Endothelial cell of umbilical vein (primary cell): ENCODE measurements around the gene UCKL1. TPM values are rescaled to one million over a fixed set of nuclear protein-coding genes. Genes with fewer than 3 reads are reported as not detected.

Experiments
- BruUV-seq: library from RNA; stranded (reverse); fragments of 400-500 nt; replicated peaks from 2 replicates; lab custom pipeline; 2021; lab: Mats Ljungman, UMichigan
- CTCF ChIA-PET: fragments of 300-600, 350-600 bp; sonication (Branson Sonifier 250); formaldehyde crosslinking; loops from one replicate; lab custom pipeline; 2021; ENCODE audit warnings: antibody characterized with exemption, inconsistent platforms; lab: Charles Lee
- POLR2A ChIA-PET: fragments of 300-600, 350-600 bp; sonication (Branson Sonifier 250); formaldehyde crosslinking; loops from one replicate; lab custom pipeline; 2021; ENCODE audit warnings: antibody characterized with exemption, inconsistent platforms; lab: Charles Lee
- DNase-seq: peaks from one replicate; pipeline ENCODE4 v3.0.0-alpha.2; 2011; ENCODE audit warnings: low read depth, low spot score
- FAIRE-seq: peaks from 2 replicates; lab custom pipeline; 2011; peaks lifted over from hg19 to GRCh38; lab: Jason Lieb, UNC
- H2AFZ ChIP-seq: 2 replicates; pipeline ENCODE4 v1.6.0; 2012; ENCODE audit warnings: low read depth, low read length, control low read depth, inconsistent platforms
- H3K27ac ChIP-seq: 2 replicates; pipeline ENCODE4 v1.5.1; 2011; ENCODE audit warnings: low read depth, mild to moderate bottlenecking, control low read depth, low read length, moderate library complexity; ENCODE audit not compliant: insufficient read depth
- H3K27me3 ChIP-seq, 2 experiments: 2 replicates each; pipeline versions ENCODE4 v1.6.0 to v1.6.1; 2011; ENCODE audit warnings: low read length in 2 of 2, mixed read lengths in 1 of 2; ENCODE audit not compliant: control insufficient read depth in 2 of 2, insufficient read depth in 2 of 2
- H3K36me3 ChIP-seq, 2 experiments: 2 replicates in 1 of 2; 3 replicates in 1 of 2; pipeline ENCODE4 v1.5.1; 2011; ENCODE audit warnings: low read length in 2 of 2, mild to moderate bottlenecking in 1 of 2, moderate library complexity in 1 of 2; ENCODE audit not compliant: control insufficient read depth in 2 of 2, insufficient read depth in 2 of 2; ENCODE audit errors: extremely low read depth in 1 of 2
- H3K4me1 ChIP-seq: 3 replicates; pipeline ENCODE4 v1.5.1; 2011; ENCODE audit warnings: mild to moderate bottlenecking, low read length; ENCODE audit not compliant: control insufficient read depth, insufficient read depth; ENCODE audit errors: extremely low read depth
- H3K4me2 ChIP-seq: 2 replicates; pipeline ENCODE4 v1.6.1; 2011; ENCODE audit warnings: low read length, control low read depth, mixed read lengths; ENCODE audit not compliant: insufficient read depth
- H3K4me3 ChIP-seq, 3 experiments: fragments of 200-600 bp in 1 of 3; sonication (generic), shearing (Covaris generic) in 1 of 3; replicated peaks in 1 of 3; 2 replicates each; pipeline ENCODE4 v1.5.1; 2011 to 2016; ENCODE audit warnings: control low read depth in 3 of 3, low read length in 3 of 3, mild to moderate bottlenecking in 2 of 3, inconsistent platforms in 1 of 3, low read depth in 1 of 3, moderate library complexity in 1 of 3; ENCODE audit not compliant: insufficient read depth in 1 of 3
- H3K79me2 ChIP-seq: 2 replicates; pipeline ENCODE4 v1.6.0; 2012; ENCODE audit warnings: low read length, inconsistent platforms; ENCODE audit not compliant: control insufficient read depth, insufficient read depth
- H3K9ac ChIP-seq: replicated peaks from 2 replicates; pipeline ENCODE3; 2011; ENCODE audit warnings: low read length, control low read depth; ENCODE audit not compliant: insufficient read depth; ENCODE audit errors: extremely low read depth
- H3K9me1 ChIP-seq: replicated peaks from 3 replicates; pipeline ENCODE4 v1.6.0; 2011; ENCODE audit warnings: mild to moderate bottlenecking, low read length; ENCODE audit not compliant: control insufficient read depth, insufficient read depth; ENCODE audit errors: extremely low read depth
- H3K9me3 ChIP-seq: replicated peaks from 2 replicates; pipeline ENCODE4 v1.5.1; 2012; ENCODE audit warnings: low read length, inconsistent platforms; ENCODE audit not compliant: control insufficient read depth, insufficient read depth
- H4K20me1 ChIP-seq: replicated peaks from 2 replicates; pipeline ENCODE3; 2011; ENCODE audit warnings: mild to moderate bottlenecking, low read length; ENCODE audit not compliant: control insufficient read depth, insufficient read depth; ENCODE audit errors: extremely low read depth
- CTCF ChIP-seq, 2 donors: IDR thresholded peaks; 1 replicate in 1 of 2; 2 replicates in 1 of 2; pipeline ENCODE4 v1.5.1; 2011; ENCODE audit warnings: low read length in 2 of 2, mild to moderate bottlenecking in 2 of 2, moderate library complexity in 2 of 2, control low read depth in 1 of 2, inconsistent platforms in 1 of 2, low read depth in 1 of 2; ENCODE audit not compliant: insufficient read depth in 1 of 2; ENCODE audit errors: extremely low read depth in 1 of 2
- EZH2 ChIP-seq: IDR thresholded peaks from 2 replicates; pipeline ENCODE4 v1.6.1; 2012; ENCODE audit warnings: borderline replicate concordance, low read depth, mild to moderate bottlenecking, moderate library complexity, low read length, inconsistent platforms; ENCODE audit not compliant: severe bottlenecking
- FOS ChIP-seq: IDR thresholded peaks from 2 replicates; pipeline ENCODE4 v1.6.1; 2011; ENCODE audit warnings: mild to moderate bottlenecking, low read length, moderate library complexity, borderline replicate concordance; ENCODE audit not compliant: insufficient read depth
- GATA2 ChIP-seq: IDR thresholded peaks from 2 replicates; pipeline ENCODE4 v1.7.0; 2011; ENCODE audit warnings: low read depth, mild to moderate bottlenecking, moderate library complexity, mixed read lengths, low read length; ENCODE audit not compliant: insufficient read length, insufficient read depth
- JUN ChIP-seq: IDR thresholded peaks from 2 replicates; pipeline ENCODE4 v1.6.1; 2011; ENCODE audit warnings: borderline replicate concordance, low read depth; ENCODE audit not compliant: insufficient read length, insufficient read depth
- MAX ChIP-seq: IDR thresholded peaks from 2 replicates; pipeline ENCODE4 v1.6.1; 2011; ENCODE audit not compliant: insufficient read depth, insufficient read length
- MYC ChIP-seq: IDR thresholded peaks from one replicate; pipeline ENCODE4 v1.6.1; 2011; ENCODE audit warnings: mild to moderate bottlenecking, low read depth, low read length
- POLR2A ChIP-seq: IDR thresholded peaks from 2 replicates; pipeline ENCODE4 v1.6.1; 2012; ENCODE audit warnings: low read depth, mild to moderate bottlenecking, control low read depth, low read length
- POLR2AphosphoS5 ChIP-seq: IDR thresholded peaks from 2 replicates; pipeline ENCODE4 v1.6.1; 2012; ENCODE audit warnings: low read depth, mild to moderate bottlenecking, control low read depth, low read length, moderate library complexity; ENCODE audit not compliant: insufficient read depth
- dilution Hi-C: fragments of 300-500 bp; cut with MboI; formaldehyde crosslinking; loops from one replicate; pipeline ENCODE4 v1.15.0; 2019; ENCODE audit warnings: low sequenced_read_pairs; ENCODE audit not compliant: extremely low pct_ligation_motif_present
- intact Hi-C: fragments of 100-400 bp; cut with micrococcal nuclease; formaldehyde crosslinking; loops from one replicate; pipeline ENCODE4 v1.10.0; 2022
- polyA plus RNA-seq, 4 experiments: library from polyadenylated mRNA; depleted of rRNA in 3 of 4; stranded (reverse) in 3 of 4; unstranded in 1 of 4; fragments of >200 nt; gene quantifications; 2 replicates each; pipeline versions ENCODE4 v1.2.1 to v1.2.3, GENCODE V29; 2011 to 2012; ENCODE audit warnings: missing spikeins in 1 of 4
- total RNA-seq: library from RNA; stranded (reverse); gene quantifications from 2 replicates; pipeline ENCODE4 v1.2.3, GENCODE V29; 2021

The UCKL1 gene
- total and polyA plus RNA-seq, 2 donors (not counting 3 experiments of a cell fraction or from before 2014, with no cell fraction given): 51.1 to 78.8 TPM

- H2AFZ ChIP-seq: no peak overlapping the region
- no peaks in the 10 kb centered on the region for H4K20me1 ChIP-seq
- H3K27me3 ChIP-seq: no peaks in the 10 kb centered on the region
- no peak for TF ChIP-seq GATA2
- TF ChIP-seq MAX: no peak
- no peak for TF ChIP-seq POLR2AphosphoS5
- no peak for TF ChIP-seq CTCF (IDR thresholded peaks at IDR 0.05; ENCODE audit: extremely low read depth in 1 of 2, insufficient read depth in 1 of 2, low read depth in 1 of 2, low read length in 2 of 2)
- no peak for TF ChIP-seq POLR2A
- TF ChIP-seq EZH2: no peak
- TF ChIP-seq FOS: no peak
- no peak for TF ChIP-seq MYC
- no peak for TF ChIP-seq JUN
- peaks cover 23% of the 10 kb centered on the region for H3K4me1 ChIP-seq
- FAIRE-seq (no peak), DNase-seq (no peak)
- peak overlapping the region; percentile 3 for H3K27ac ChIP-seq
- H3K4me3 ChIP-seq: no peak overlapping the region
- ChIA-PET CTCF (interaction anchor here (0.9 to 3.3 kb wide), 23 partner anchors 7 to 476 kb away, joined by 3 to 89 read pairs (median 5); partner anchors contain the start of genes DNAJC5 and PTK6), POLR2A (interaction anchor here (1.3 to 1.8 kb wide), 2 partner anchors 108 to 435 kb away, joined by 3 to 9 read pairs; partner anchors contain the start of gene TPD52L2)
- H3K36me3 ChIP-seq: no peaks in the 10 kb centered on the region
- intact Hi-C loops (loop anchor here (2.0 kb wide), 3 partner anchors 82 to 186 kb away; partner anchors contain the start of gene TPD52L2), dilution Hi-C loops (no loop called here)
- peaks cover 7% of the 10 kb centered on the region for H3K79me2 ChIP-seq
- no peaks in the 10 kb centered on the region for H3K9me1 ChIP-seq
- H3K4me2 ChIP-seq: no peak overlapping the region
- no peaks in the 10 kb centered on the region for H3K9me3 ChIP-seq
- no peak overlapping the region for H3K9ac ChIP-seq
- no TSS peak for BruUV-seq
Measured at GRCh38 chr20:63973160-63973479, 16.9 kb upstream of the UCKL1 start.
